Measurements from ENCODE around the gene MAST1.

The MAST1 gene

DNA sequence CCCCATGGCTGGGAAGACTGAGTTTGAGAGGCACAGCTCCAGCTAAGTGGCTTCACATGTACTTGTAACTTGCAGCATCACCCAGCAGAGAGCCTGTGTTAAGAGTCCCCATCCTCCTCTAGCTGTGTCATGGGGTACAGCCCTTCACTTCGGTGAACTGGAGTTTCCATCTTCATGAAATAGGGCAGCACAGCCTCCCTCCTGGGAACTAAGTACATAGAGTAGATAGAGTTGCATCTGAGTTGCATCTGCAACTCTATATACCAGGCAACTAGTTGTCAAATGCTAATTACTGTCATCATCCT is 37.9 kb upstream of the MAST1 start:
- Histone ChIP-seq H3K4me3 (replicated peaks; ENCODE audit: insufficient read depth, low read length) (no peak overlapping the region), H3K27me3 (ENCODE audit: insufficient read depth, poor library complexity, severe bottlenecking) (peaks cover 6% of the 10 kb centered on the region), H3K27ac (replicated peaks) (no peak overlapping the region)
- DNase-seq (ENCODE audit: low read depth in 1 of 2, low spot score in 1 of 2) = no peak
- TF ChIP-seq GABPA (IDR thresholded peaks at IDR 0.05; ENCODE audit: low read depth) (no peak), POLR2AphosphoS5 (IDR thresholded peaks at IDR 0.05; ENCODE audit: low read depth) (no peak), SPI1 (IDR thresholded peaks at IDR 0.05; ENCODE audit: borderline replicate concordance, low read depth) (no peak)

DNA sequence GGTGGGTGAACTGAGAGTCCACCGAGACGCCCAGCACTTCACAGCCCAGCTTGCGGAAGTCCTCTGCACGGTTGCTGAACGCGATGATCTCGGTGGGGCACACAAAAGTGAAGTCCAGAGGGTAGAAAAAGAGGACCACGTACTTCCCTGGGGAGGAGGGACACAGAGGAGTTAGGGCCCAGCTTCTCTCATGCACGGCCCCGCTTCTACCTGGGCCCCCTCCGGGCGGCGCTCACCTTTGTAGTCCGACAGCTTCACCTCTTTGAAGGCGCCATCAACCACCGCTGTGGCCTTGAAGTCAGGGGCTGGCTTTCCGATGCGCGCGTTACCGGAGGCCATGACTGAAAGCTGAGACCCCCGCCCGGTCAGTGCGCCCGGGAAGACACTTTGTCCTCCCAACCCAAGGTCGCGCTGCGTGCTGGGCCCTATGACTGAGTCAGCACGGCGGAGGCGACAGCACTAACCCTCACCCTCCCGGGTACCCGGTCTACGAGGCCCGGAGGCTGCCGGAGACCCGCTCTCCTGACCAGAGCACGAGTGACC is 37.3 kb upstream of the MAST1 start:
- Histone ChIP-seq H3K27me3 (ENCODE audit: insufficient read depth, poor library complexity, severe bottlenecking) (peaks cover 6% of the 10 kb centered on the region), H3K27ac (replicated peaks) (no peak overlapping the region), H3K4me3 (replicated peaks; ENCODE audit: insufficient read depth, low read length) (peak overlapping the region; percentile 43)
- DNase-seq (ENCODE audit: low read depth in 1 of 2, low spot score in 1 of 2) = no peak
- TF ChIP-seq, protein P1, sequence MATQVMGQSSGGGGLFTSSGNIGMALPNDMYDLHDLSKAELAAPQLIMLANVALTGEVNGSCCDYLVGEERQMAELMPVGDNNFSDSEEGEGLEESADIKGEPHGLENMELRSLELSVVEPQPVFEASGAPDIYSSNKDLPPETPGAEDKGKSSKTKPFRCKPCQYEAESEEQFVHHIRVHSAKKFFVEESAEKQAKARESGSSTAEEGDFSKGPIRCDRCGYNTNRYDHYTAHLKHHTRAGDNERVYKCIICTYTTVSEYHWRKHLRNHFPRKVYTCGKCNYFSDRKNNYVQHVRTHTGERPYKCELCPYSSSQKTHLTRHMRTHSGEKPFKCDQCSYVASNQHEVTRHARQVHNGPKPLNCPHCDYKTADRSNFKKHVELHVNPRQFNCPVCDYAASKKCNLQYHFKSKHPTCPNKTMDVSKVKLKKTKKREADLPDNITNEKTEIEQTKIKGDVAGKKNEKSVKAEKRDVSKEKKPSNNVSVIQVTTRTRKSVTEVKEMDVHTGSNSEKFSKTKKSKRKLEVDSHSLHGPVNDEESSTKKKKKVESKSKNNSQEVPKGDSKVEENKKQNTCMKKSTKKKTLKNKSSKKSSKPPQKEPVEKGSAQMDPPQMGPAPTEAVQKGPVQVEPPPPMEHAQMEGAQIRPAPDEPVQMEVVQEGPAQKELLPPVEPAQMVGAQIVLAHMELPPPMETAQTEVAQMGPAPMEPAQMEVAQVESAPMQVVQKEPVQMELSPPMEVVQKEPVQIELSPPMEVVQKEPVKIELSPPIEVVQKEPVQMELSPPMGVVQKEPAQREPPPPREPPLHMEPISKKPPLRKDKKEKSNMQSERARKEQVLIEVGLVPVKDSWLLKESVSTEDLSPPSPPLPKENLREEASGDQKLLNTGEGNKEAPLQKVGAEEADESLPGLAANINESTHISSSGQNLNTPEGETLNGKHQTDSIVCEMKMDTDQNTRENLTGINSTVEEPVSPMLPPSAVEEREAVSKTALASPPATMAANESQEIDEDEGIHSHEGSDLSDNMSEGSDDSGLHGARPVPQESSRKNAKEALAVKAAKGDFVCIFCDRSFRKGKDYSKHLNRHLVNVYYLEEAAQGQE (IDR thresholded peaks at IDR 0.05; ENCODE audit: insufficient replicate concordance, low read depth) = no peak
- TF ChIP-seq GABPA (IDR thresholded peaks at IDR 0.05; ENCODE audit: low read depth) (no peak), SPI1 (IDR thresholded peaks at IDR 0.05; ENCODE audit: borderline replicate concordance, low read depth) (no peak), POLR2AphosphoS5 (IDR thresholded peaks at IDR 0.05; ENCODE audit: low read depth) (no peak)
- TF ChIP-seq, protein P2, sequence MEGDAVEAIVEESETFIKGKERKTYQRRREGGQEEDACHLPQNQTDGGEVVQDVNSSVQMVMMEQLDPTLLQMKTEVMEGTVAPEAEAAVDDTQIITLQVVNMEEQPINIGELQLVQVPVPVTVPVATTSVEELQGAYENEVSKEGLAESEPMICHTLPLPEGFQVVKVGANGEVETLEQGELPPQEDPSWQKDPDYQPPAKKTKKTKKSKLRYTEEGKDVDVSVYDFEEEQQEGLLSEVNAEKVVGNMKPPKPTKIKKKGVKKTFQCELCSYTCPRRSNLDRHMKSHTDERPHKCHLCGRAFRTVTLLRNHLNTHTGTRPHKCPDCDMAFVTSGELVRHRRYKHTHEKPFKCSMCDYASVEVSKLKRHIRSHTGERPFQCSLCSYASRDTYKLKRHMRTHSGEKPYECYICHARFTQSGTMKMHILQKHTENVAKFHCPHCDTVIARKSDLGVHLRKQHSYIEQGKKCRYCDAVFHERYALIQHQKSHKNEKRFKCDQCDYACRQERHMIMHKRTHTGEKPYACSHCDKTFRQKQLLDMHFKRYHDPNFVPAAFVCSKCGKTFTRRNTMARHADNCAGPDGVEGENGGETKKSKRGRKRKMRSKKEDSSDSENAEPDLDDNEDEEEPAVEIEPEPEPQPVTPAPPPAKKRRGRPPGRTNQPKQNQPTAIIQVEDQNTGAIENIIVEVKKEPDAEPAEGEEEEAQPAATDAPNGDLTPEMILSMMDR (IDR thresholded peaks at IDR 0.05; ENCODE audit: insufficient read depth, low read length) = no peak

DNA sequence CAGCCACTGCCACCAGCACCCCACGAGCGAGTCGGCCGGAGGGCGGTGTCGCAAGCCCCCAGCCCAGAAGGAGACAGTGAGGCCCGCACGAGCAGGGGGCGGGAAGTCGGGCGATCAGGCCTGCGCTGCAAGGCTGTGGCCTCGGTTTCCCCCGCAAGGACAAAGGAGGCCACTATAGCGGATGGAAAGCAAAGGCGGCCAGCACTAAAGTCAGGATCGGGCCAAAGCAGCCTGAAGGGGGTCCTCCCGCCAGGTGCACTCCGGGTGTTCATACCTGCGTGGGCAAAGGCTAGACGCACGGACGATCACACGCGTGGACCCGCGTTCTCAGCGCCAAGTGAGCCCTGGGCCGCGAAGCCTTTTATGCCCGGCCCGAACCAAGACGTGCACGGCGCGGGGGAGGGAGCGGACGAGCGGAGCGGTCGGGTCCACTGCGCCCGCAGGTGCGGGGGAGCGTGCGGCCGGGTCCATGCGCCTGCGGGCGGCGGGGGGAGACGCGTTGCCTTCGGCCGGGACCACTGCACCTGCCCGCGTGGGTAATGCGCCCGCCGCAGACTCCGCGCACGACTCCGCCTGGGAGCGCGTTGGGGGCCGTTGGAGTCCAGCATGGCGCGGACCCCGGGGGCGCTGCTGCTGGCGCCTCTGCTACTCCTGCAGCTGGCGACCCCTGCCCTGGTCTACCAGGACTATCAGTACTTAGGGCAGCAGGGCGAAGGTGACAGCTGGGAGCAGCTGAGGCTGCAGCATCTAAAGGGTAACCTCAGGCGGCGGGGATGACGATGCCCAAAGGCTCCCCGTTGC is 36.6 kb upstream of the MAST1 start, which contains the start of the genes PRDX2 and THSD8:
Gene PRDX2 (minus strand): TSS at position 335 of the 801 bp plus-strand sequence. CDS start 539 bp downstream, outside the sequence.
Gene THSD8 (plus strand): TSS at position 604 of the 801 bp plus-strand sequence. CDS start 3 bp downstream, at position 607.
- Histone ChIP-seq H3K27me3 (ENCODE audit: insufficient read depth, poor library complexity, severe bottlenecking) (peaks cover 6% of the 10 kb centered on the region), H3K27ac (replicated peaks) (no peak within 1 kb of the TSS), H3K4me3 (replicated peaks; ENCODE audit: insufficient read depth, low read length) (peak within 1 kb of the TSS; percentile 43)
- TF ChIP-seq POLR2AphosphoS5 (IDR thresholded peaks at IDR 0.05; ENCODE audit: low read depth) = peak; percentile 61; the same call in 1 of the 2 replicates
- TF ChIP-seq SPI1 (IDR thresholded peaks at IDR 0.05; ENCODE audit: borderline replicate concordance, low read depth) = no peak
- peak in 1 of 2 experiments; percentile 58 for DNase-seq (ENCODE audit: low read depth in 1 of 2, low spot score in 1 of 2)

DNA sequence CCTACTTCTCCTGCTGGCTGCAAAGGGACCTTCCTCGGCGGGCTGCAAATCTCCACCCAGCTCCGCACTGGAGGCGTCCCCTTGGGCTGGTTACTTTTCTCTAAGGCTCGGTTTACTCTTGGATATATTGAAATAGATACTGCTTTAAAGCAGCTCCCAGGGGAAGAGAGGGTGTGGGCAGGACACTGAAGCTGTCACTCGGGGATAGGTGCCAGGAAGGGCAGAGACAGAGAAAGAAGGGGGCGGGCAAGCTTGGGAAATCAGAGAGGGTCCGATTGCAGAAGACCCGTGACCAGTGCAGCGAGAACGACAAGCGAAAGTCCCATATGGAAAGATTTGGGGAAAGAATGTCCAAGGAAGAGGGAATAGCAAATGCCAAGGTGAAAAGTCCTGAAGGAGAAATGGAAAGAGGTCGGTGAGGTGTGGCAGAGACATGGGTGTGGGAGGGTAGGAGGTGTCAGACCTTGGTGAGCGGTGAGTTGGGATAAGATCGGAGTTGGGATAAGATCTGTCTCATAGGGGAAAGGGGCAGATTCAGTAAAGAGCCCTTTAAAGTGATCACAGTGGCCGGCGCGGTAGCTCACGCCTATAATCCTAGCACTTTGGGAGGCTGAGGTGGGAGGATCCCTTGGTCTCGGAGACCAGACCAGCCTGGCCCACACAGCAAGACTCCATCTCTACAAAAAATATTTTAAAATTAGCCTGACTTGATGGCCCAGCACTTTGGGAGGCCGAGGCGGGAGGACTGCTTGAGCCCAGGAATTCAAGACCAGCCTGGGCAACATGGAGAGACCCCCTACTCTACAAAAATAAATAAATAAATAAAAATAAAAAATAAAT is 35.8 kb upstream of the MAST1 start:
- H3K4me3 ChIP-seq (replicated peaks; ENCODE audit: insufficient read depth, low read length) = peak overlapping the region; percentile 43
- TF ChIP-seq, protein P1 (IDR thresholded peaks at IDR 0.05; ENCODE audit: insufficient replicate concordance, low read depth) = no peak
- peaks cover 6% of the 10 kb centered on the region for H3K27me3 ChIP-seq (ENCODE audit: insufficient read depth, poor library complexity, severe bottlenecking)
- DNase-seq (ENCODE audit: low read depth in 1 of 2, low spot score in 1 of 2) = no peak
- no peak overlapping the region for H3K27ac ChIP-seq (replicated peaks)

DNA sequence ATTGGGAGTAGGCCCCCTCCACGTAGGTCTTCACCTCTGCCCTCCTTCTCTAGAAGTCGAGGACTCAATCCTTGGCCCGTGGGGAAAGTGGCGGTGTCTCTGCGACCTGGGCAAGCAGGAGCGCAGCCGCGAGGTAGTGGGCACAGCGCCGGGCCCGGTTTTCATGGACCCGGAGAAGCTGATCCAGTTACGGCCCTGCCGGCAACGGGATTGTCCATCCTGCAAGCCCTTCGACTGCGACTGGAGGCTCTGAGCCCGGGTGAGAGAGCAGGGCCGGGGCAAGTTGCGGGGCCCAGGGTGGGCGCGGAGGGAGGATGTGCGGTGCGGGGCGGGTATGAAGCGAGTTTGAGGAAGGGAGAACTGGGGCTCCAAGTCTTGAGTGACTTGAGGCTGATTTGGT is 34.3 kb upstream of the MAST1 start:
- peaks cover 6% of the 10 kb centered on the region for H3K27me3 ChIP-seq (ENCODE audit: insufficient read depth, poor library complexity, severe bottlenecking)
- no peak for DNase-seq (ENCODE audit: low read depth in 1 of 2, low spot score in 1 of 2)
- no peak overlapping the region for H3K27ac ChIP-seq (replicated peaks)
- TF ChIP-seq, protein P2 (IDR thresholded peaks at IDR 0.05; ENCODE audit: insufficient read depth, low read length) = no peak
- TF ChIP-seq POLR2AphosphoS5 (IDR thresholded peaks at IDR 0.05; ENCODE audit: low read depth) (no peak), SPI1 (IDR thresholded peaks at IDR 0.05; ENCODE audit: borderline replicate concordance, low read depth) (no peak), GABPA (IDR thresholded peaks at IDR 0.05; ENCODE audit: low read depth) (no peak)
- TF ChIP-seq, protein P1 (IDR thresholded peaks at IDR 0.05; ENCODE audit: insufficient replicate concordance, low read depth) = no peak
- no peak overlapping the region for H3K4me3 ChIP-seq (replicated peaks; ENCODE audit: insufficient read depth, low read length)
